Measurements from ENCODE around the gene SP100.

- TF ChIP-seq EZH2 (IDR thresholded peaks at IDR 0.05) = no peak
- no peak for TF ChIP-seq POLR2AphosphoS5 (IDR thresholded peaks at IDR 0.05; ENCODE audit: borderline replicate concordance, low read depth, low read length)
- TF ChIP-seq FOXP2 (optimal IDR thresholded peaks at IDR 0.05; ENCODE audit: control extremely low read depth, extremely low read length, insufficient read depth) = no peak
Measured at GRCh38 chr2:230520875-230521155, 104.8 kb downstream of the SP100 start.

Measured in SK-N-MC (cell line).